Effector CD4-positive, alpha-beta T cell (primary cell): ENCODE results near the gene KDM4C.

Experiments used
- DNase-seq: peaks from one replicate; pipeline ENCODE4 v3.0.0-alpha.2; 2020

Gene KDM4C

GRCh38 chr9:7147121-7148090 lies 389.6 kb downstream of the KDM4C start:
- no peak for DNase-seq

GRCh38 chr9:7148243-7148765 lies 390.5 kb downstream of the KDM4C start:
- no peak for DNase-seq

GRCh38 chr9:7149258-7149657 lies 391.5 kb downstream of the KDM4C start:
- no peak for DNase-seq

- DNase-seq = no peak
Measured at GRCh38 chr9:7150153-7150890, 392.5 kb downstream of the KDM4C start.

GRCh38 chr9:7153134-7153533 lies 395.4 kb downstream of the KDM4C start:
- DNase-seq = no peak

GRCh38 chr9:7153566-7153965 lies 395.8 kb downstream of the KDM4C start:
- no peak for DNase-seq

- DNase-seq = no peak
Measured at GRCh38 chr9:7154003-7154619, 396.3 kb downstream of the KDM4C start.

- DNase-seq = no peak
Measured at GRCh38 chr9:7154650-7155049, 396.9 kb downstream of the KDM4C start.

- no peak for DNase-seq
Measured at GRCh38 chr9:7161469-7161868, 403.7 kb downstream of the KDM4C start.

- DNase-seq = no peak
Measured at GRCh38 chr9:7163932-7164331, 406.2 kb downstream of the KDM4C start.

GRCh38 chr9:7164440-7165330 lies 406.9 kb downstream of the KDM4C start:
- no peak for DNase-seq

GRCh38 chr9:7165331-7165975 lies 407.7 kb downstream of the KDM4C start:
- DNase-seq = no peak

- DNase-seq = no peak
Measured at GRCh38 chr9:7166074-7166473, 408.3 kb downstream of the KDM4C start.

- no peak for DNase-seq
Measured at GRCh38 chr9:7169717-7170389, 412.1 kb downstream of the KDM4C start.

- no peak for DNase-seq
Measured at GRCh38 chr9:7171396-7172153, 413.8 kb downstream of the KDM4C start.

GRCh38 chr9:7172154-7173115 lies 414.7 kb downstream of the KDM4C start:
- DNase-seq = no peak

- no peak for DNase-seq
Measured at GRCh38 chr9:7173139-7173538, 415.4 kb downstream of the KDM4C start.

- DNase-seq = no peak
Measured at GRCh38 chr9:7174301-7174700, 416.5 kb downstream of the KDM4C start.

GRCh38 chr9:7174884-7175283 lies 417.1 kb downstream of the KDM4C start:
- no peak for DNase-seq
